DND-41 (cell line): ENCODE measurements around the gene ZDHHC13.

Experiments used
- EZH2 ChIP-seq: IDR thresholded peaks from 3 replicates; pipeline ENCODE4 v1.6.1; 2012; ENCODE audit warnings: borderline replicate concordance, low read depth, mild to moderate bottlenecking, moderate library complexity, low read length, inconsistent platforms; ENCODE audit not compliant: severe bottlenecking
- TF ChIP-seq, protein P1 (sequence below): IDR thresholded peaks from 2 replicates; pipeline ENCODE4 v1.5.1; 2012; ENCODE audit warnings: borderline replicate concordance, low read length, moderate library complexity, mild to moderate bottlenecking; ENCODE audit not compliant: poor library complexity, severe bottlenecking; ENCODE audit errors: extremely low read depth

- TF ChIP-seq, protein P1, sequence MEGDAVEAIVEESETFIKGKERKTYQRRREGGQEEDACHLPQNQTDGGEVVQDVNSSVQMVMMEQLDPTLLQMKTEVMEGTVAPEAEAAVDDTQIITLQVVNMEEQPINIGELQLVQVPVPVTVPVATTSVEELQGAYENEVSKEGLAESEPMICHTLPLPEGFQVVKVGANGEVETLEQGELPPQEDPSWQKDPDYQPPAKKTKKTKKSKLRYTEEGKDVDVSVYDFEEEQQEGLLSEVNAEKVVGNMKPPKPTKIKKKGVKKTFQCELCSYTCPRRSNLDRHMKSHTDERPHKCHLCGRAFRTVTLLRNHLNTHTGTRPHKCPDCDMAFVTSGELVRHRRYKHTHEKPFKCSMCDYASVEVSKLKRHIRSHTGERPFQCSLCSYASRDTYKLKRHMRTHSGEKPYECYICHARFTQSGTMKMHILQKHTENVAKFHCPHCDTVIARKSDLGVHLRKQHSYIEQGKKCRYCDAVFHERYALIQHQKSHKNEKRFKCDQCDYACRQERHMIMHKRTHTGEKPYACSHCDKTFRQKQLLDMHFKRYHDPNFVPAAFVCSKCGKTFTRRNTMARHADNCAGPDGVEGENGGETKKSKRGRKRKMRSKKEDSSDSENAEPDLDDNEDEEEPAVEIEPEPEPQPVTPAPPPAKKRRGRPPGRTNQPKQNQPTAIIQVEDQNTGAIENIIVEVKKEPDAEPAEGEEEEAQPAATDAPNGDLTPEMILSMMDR, result no peak
- TF ChIP-seq EZH2, result no peak
These were observed 14.5 kb upstream of the ZDHHC13 start for GRCh38 chr11:19102521-19102900.
